Esophagus muscularis mucosa (tissue), 3 donors: ENCODE data around the gene EPHB2.

Experiments
- CTCF ChIP-seq, 3 experiments: fragments of 200-600 bp in 2 of 3; fragments of 450-650 bp in 1 of 3; sonication (generic) in 2 of 3; IDR thresholded peaks; one replicate each; pipeline ENCODE4 v1.5.1; 2017 to 2019; ENCODE audit warnings: antibody characterized with exemption in 3 of 3, mild to moderate bottlenecking in 2 of 3, moderate library complexity in 1 of 3
- POLR2A ChIP-seq: fragments of 450-650 bp; IDR thresholded peaks from one replicate; pipeline ENCODE4 v1.6.1; 2017; ENCODE audit warnings: antibody characterized with exemption, moderate library complexity, mild to moderate bottlenecking, low read depth

GRCh38 chr1:22953740-22954141 is 243.1 kb downstream of the EPHB2 start:
- no peak for TF ChIP-seq CTCF (IDR thresholded peaks at IDR 0.05)
- no peak for TF ChIP-seq POLR2A
